ENCODE results near the gene NRTN.

NRTN gene

DNA sequence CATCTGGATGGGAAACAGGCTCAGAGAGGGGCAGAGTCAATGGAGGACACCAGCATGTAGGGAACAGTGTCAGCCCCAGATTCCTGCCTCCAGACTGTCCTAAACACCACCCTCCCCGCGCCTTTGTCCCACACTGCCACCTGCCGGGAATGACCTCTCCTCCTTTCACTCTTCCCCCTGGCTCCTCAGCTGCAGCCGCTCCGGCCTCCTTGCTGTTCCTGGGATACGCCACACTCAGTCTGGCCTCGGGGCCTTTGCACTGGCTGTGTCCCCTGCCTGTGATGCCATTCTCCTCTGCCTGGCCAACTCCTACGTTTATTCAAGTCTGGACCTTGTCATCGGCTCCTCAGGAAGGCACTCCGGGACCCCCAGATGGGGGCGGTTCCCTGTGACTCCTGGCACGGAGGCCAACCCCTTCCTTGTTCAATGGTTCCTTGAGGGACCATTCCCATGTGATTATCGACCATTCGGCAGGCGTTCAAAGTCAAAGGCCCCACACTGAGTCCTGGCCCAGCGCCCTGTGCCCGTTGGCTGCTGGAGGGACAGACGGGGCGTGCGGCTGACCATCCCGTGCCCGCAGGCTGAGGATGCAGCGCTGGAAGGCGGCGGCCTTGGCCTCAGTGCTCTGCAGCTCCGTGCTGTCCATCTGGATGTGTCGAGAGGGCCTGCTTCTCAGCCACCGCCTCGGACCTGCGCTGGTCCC lies 18.9 kb downstream of the NRTN start (continued):
- TF ChIP-seq, protein P1, sequence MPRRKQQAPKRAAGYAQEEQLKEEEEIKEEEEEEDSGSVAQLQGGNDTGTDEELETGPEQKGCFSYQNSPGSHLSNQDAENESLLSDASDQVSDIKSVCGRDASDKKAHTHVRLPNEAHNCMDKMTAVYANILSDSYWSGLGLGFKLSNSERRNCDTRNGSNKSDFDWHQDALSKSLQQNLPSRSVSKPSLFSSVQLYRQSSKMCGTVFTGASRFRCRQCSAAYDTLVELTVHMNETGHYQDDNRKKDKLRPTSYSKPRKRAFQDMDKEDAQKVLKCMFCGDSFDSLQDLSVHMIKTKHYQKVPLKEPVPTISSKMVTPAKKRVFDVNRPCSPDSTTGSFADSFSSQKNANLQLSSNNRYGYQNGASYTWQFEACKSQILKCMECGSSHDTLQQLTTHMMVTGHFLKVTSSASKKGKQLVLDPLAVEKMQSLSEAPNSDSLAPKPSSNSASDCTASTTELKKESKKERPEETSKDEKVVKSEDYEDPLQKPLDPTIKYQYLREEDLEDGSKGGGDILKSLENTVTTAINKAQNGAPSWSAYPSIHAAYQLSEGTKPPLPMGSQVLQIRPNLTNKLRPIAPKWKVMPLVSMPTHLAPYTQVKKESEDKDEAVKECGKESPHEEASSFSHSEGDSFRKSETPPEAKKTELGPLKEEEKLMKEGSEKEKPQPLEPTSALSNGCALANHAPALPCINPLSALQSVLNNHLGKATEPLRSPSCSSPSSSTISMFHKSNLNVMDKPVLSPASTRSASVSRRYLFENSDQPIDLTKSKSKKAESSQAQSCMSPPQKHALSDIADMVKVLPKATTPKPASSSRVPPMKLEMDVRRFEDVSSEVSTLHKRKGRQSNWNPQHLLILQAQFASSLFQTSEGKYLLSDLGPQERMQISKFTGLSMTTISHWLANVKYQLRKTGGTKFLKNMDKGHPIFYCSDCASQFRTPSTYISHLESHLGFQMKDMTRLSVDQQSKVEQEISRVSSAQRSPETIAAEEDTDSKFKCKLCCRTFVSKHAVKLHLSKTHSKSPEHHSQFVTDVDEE (CRISPR knock-in tag; IDR thresholded peaks at IDR 0.05): no peak
- TF ChIP-seq ZNF8 (CRISPR knock-in tag; IDR thresholded peaks at IDR 0.05): no peak
- no peak for TF ChIP-seq ARNTL (CRISPR knock-in tag; IDR thresholded peaks at IDR 0.05; ENCODE audit: borderline replicate concordance, low read depth)

DNA sequence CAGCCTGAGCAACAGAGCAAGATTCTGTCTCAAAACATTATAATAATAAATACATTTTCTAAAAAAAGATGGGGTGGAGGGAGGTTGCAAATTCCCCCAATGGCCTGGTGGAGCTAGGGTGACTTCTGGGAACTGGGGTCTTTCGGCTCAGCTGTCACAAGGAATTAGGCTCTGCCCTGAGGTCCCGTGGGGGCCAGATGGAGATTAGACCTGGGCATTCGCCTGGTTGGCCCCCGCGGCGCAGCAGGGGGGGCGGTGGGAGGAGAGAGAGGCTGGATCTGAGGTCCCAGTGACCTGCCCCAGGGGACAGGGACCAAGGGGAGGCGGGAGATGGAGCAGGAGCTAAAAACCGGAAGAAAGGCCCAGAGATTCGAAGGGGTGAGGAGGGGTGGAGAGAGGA lies 19.9 kb downstream of the NRTN start:
- no peak for ATAC-seq
- TF ChIP-seq ISL1 (CRISPR knock-in tag; IDR thresholded peaks at IDR 0.05) (no peak), BACH2 (CRISPR knock-in tag; IDR thresholded peaks at IDR 0.05; ENCODE audit: borderline replicate concordance) (no peak), ZNF70 (CRISPR knock-in tag; IDR thresholded peaks at IDR 0.05) (no peak), SNAI2 (CRISPR knock-in tag; IDR thresholded peaks at IDR 0.05) (no peak), PPARA (CRISPR knock-in tag; IDR thresholded peaks at IDR 0.05; ENCODE audit: borderline replicate concordance) (no peak), ZNF565 (CRISPR knock-in tag; conservative IDR thresholded peaks at IDR 0.05; ENCODE audit: low read depth) (no peak), RARB (CRISPR knock-in tag; IDR thresholded peaks at IDR 0.05) (no peak), ARNTL (CRISPR knock-in tag; IDR thresholded peaks at IDR 0.05; ENCODE audit: borderline replicate concordance, low read depth) (no peak), ZFP30 (CRISPR knock-in tag; IDR thresholded peaks at IDR 0.05) (no peak), CSDC2 (CRISPR knock-in tag; IDR thresholded peaks at IDR 0.05) (no peak), GLIS3 (CRISPR knock-in tag; IDR thresholded peaks at IDR 0.05) (no peak)
- TF ChIP-seq, protein P2, sequence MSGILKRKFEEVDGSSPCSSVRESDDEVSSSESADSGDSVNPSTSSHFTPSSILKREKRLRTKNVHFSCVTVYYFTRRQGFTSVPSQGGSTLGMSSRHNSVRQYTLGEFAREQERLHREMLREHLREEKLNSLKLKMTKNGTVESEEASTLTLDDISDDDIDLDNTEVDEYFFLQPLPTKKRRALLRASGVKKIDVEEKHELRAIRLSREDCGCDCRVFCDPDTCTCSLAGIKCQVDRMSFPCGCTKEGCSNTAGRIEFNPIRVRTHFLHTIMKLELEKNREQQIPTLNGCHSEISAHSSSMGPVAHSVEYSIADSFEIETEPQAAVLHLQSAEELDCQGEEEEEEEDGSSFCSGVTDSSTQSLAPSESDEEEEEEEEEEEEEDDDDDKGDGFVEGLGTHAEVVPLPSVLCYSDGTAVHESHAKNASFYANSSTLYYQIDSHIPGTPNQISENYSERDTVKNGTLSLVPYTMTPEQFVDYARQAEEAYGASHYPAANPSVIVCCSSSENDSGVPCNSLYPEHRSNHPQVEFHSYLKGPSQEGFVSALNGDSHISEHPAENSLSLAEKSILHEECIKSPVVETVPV (CRISPR knock-in tag; IDR thresholded peaks at IDR 0.05): no peak

DNA sequence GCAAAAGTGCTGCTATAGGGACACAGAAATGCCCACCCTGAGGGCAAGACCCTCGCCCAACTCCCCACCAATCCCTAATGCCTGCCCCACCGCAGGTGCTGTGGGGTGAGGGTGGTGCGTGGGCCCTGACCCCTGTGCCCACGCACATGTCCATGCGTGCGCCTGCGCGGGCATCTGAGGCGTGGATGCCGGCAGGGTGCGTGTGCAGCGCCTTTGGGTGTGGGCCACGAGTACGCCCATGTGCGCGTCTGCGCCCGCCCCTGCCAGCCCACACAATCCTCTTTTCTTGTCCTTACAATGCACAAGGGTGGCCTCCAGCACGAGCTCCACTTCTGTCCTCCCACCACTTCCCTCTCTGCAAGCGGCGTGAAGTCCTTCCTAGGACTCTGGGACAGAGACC lies 20.3 kb downstream of the NRTN start:
- ATAC-seq: no peak
- no peak for TF ChIP-seq ESRRG (CRISPR knock-in tag; IDR thresholded peaks at IDR 0.05)
- no peak for TF ChIP-seq ARNTL (CRISPR knock-in tag; IDR thresholded peaks at IDR 0.05; ENCODE audit: borderline replicate concordance, low read depth)
- TF ChIP-seq GLIS3 (CRISPR knock-in tag; IDR thresholded peaks at IDR 0.05): no peak
- TF ChIP-seq TOX (CRISPR knock-in tag; IDR thresholded peaks at IDR 0.05; ENCODE audit: borderline replicate concordance): no peak
- TF ChIP-seq ZNF70 (CRISPR knock-in tag; IDR thresholded peaks at IDR 0.05): no peak
- TF ChIP-seq PPARA (CRISPR knock-in tag; IDR thresholded peaks at IDR 0.05; ENCODE audit: borderline replicate concordance): no peak
- no peak for TF ChIP-seq SNAI2 (CRISPR knock-in tag; IDR thresholded peaks at IDR 0.05)
- TF ChIP-seq RARB (CRISPR knock-in tag; IDR thresholded peaks at IDR 0.05): no peak
- TF ChIP-seq OSR1 (CRISPR knock-in tag; IDR thresholded peaks at IDR 0.05): no peak
- no peak for TF ChIP-seq TCF4 (CRISPR knock-in tag; IDR thresholded peaks at IDR 0.05; ENCODE audit: borderline replicate concordance)
- TF ChIP-seq ZFP30 (CRISPR knock-in tag; IDR thresholded peaks at IDR 0.05): no peak
- no peak for TF ChIP-seq ISL1 (CRISPR knock-in tag; IDR thresholded peaks at IDR 0.05)
- TF ChIP-seq ZNF565 (CRISPR knock-in tag; conservative IDR thresholded peaks at IDR 0.05; ENCODE audit: low read depth): no peak
- TF ChIP-seq ZC3H10 (CRISPR knock-in tag; IDR thresholded peaks at IDR 0.05): no peak
- TF ChIP-seq, protein P3, sequence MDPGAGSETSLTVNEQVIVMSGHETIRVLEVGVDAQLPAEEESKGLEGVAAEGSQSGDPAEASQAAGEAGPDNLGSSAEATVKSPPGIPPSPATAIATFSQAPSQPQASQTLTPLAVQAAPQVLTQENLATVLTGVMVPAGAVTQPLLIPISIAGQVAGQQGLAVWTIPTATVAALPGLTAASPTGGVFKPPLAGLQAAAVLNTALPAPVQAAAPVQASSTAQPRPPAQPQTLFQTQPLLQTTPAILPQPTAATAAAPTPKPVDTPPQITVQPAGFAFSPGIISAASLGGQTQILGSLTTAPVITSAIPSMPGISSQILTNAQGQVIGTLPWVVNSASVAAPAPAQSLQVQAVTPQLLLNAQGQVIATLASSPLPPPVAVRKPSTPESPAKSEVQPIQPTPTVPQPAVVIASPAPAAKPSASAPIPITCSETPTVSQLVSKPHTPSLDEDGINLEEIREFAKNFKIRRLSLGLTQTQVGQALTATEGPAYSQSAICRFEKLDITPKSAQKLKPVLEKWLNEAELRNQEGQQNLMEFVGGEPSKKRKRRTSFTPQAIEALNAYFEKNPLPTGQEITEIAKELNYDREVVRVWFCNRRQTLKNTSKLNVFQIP (CRISPR knock-in tag; IDR thresholded peaks at IDR 0.05; ENCODE audit: borderline replicate concordance, low read depth): no peak
- TF ChIP-seq, protein P4, sequence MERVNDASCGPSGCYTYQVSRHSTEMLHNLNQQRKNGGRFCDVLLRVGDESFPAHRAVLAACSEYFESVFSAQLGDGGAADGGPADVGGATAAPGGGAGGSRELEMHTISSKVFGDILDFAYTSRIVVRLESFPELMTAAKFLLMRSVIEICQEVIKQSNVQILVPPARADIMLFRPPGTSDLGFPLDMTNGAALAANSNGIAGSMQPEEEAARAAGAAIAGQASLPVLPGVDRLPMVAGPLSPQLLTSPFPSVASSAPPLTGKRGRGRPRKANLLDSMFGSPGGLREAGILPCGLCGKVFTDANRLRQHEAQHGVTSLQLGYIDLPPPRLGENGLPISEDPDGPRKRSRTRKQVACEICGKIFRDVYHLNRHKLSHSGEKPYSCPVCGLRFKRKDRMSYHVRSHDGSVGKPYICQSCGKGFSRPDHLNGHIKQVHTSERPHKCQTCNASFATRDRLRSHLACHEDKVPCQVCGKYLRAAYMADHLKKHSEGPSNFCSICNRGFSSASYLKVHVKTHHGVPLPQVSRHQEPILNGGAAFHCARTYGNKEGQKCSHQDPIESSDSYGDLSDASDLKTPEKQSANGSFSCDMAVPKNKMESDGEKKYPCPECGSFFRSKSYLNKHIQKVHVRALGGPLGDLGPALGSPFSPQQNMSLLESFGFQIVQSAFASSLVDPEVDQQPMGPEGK (CRISPR knock-in tag; IDR thresholded peaks at IDR 0.05; ENCODE audit: borderline replicate concordance): no peak
- TF ChIP-seq ZNF8 (CRISPR knock-in tag; IDR thresholded peaks at IDR 0.05): no peak
- no peak for TF ChIP-seq BACH2 (CRISPR knock-in tag; IDR thresholded peaks at IDR 0.05; ENCODE audit: borderline replicate concordance)
- TF ChIP-seq ZFP3 (CRISPR knock-in tag; IDR thresholded peaks at IDR 0.05): no peak

All from SK-N-SH treated with all-trans-retinoic acid at 6 μM for 48 hours (cell line).